Measurements from ENCODE around the gene GLS. TPM values are rescaled to one million over a fixed set of nuclear protein-coding genes. Genes with fewer than 3 reads are reported as not detected.
A peak's percentile ranks its signal among the peaks of the same experiment; 100 is the strongest.

GLS gene
- total RNA-seq, 1 donor from 2014 or later: 160 TPM

DNA sequence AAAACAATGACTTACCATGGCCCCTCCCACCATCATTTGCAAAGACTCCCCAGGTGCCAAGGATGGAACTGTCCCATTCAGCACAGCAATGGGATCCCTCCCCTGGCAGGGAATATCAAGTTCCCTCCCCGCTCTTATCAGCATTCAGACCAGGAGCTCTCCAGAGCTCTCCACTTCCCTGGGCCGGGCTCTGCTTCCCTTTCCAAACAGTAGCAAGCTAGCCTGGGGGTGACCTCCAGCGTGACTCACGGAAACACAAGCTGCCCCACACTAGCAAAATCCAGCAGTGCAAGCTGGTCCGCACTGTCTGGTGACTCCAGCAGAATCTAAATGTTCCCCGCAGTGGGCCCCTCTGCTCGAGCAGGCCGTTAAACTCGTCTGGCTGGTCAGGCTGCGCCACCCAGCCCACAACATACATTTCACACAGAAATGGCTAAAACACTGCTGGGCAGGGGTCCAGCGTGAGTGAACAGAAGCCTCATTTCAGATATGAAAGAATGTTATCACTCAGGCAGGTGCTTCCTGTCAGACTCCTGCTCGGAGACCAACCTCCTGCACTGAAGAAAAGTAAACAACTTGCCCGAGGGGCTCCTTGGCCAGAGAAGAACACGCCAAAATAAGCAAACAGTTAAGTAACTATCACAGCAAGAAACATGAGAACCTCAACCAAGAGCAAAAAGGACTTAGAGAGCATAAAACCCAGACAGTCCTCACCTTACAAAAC is 99.4 kb downstream of the GLS start:
- peaks cover 80% of the 10 kb centered on the region for H3K36me3 Mint-ChIP-seq
- H3K27ac Mint-ChIP-seq: peak overlapping the region; percentile 95
- H3K4me3 Mint-ChIP-seq: peak overlapping the region; percentile 78
- DNase-seq (ENCODE audit: extremely low spot score, unreplicated experiment): peak; percentile 79
- peaks cover 21% of the 10 kb centered on the region for H3K4me1 Mint-ChIP-seq (ENCODE audit: unreplicated experiment)
- TF ChIP-seq, protein P1, sequence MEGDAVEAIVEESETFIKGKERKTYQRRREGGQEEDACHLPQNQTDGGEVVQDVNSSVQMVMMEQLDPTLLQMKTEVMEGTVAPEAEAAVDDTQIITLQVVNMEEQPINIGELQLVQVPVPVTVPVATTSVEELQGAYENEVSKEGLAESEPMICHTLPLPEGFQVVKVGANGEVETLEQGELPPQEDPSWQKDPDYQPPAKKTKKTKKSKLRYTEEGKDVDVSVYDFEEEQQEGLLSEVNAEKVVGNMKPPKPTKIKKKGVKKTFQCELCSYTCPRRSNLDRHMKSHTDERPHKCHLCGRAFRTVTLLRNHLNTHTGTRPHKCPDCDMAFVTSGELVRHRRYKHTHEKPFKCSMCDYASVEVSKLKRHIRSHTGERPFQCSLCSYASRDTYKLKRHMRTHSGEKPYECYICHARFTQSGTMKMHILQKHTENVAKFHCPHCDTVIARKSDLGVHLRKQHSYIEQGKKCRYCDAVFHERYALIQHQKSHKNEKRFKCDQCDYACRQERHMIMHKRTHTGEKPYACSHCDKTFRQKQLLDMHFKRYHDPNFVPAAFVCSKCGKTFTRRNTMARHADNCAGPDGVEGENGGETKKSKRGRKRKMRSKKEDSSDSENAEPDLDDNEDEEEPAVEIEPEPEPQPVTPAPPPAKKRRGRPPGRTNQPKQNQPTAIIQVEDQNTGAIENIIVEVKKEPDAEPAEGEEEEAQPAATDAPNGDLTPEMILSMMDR (conservative IDR thresholded peaks at IDR 0.05): no peak
- H3K9me3 Mint-ChIP-seq: no peaks in the 10 kb centered on the region
- H3K27me3 Mint-ChIP-seq: no peaks in the 10 kb centered on the region

DNA sequence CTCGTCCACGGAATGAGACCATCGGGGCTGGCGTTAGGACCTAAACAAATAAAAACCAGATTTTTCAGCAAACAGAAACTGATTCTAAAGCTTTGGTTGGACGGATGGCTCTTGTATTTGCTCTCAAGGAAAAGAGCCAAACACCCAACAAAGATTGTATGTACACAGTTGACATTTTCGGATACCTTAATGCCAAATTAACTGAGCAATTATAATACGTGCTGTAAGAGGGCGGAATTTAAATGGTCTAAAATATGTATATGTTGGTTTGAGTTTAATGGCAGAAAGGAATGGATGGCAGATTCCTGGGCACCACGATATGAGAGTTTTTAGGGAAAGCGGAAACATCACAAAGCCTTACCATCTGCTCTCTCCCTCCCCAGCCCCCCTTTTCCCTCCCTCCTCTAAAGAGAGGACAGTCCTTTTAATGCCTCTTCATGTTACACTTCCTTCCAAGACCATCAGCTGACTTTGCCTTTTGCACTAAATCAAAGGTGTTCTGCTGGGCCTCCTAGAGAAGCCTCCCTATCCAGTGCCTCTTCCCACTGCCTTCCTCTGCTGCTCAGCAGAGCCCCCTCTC is 100.1 kb downstream of the GLS start:
- Mint-ChIP-seq H3K9me3 (no peaks in the 10 kb centered on the region), H3K27ac (peak overlapping the region; percentile 95), H3K27me3 (no peaks in the 10 kb centered on the region), H3K36me3 (peaks cover 79% of the 10 kb centered on the region), H3K4me1 (ENCODE audit: unreplicated experiment) (peaks cover 21% of the 10 kb centered on the region), H3K4me3 (peak overlapping the region; percentile 78)
- no peak for DNase-seq (ENCODE audit: extremely low spot score, unreplicated experiment)
- TF ChIP-seq, protein P1 (conservative IDR thresholded peaks at IDR 0.05): no peak

DNA sequence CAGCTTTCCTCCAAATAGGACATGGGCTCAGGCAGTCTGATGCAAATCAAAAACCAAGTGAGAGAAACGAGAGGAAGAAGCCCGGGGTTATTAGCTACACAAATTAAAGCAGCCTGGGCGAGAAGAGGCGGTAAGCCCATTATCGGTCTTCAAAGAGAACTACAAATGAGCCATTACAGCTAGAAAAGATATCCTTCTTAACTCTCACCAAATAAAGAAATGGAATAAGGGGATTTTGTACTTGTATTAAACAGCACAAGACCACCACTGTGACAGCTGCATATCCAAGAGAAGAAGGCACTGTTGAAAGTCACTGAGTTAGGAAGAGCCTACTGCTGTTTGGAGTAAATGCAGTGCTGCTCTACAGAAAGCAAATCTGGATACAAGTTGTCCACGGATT is 100.7 kb downstream of the GLS start:
- TF ChIP-seq, protein P1 (conservative IDR thresholded peaks at IDR 0.05): no peak
- DNase-seq (ENCODE audit: extremely low spot score, unreplicated experiment): no peak
- no peaks in the 10 kb centered on the region for H3K9me3 Mint-ChIP-seq
- peak overlapping the region; percentile 95 for H3K27ac Mint-ChIP-seq
- no peaks in the 10 kb centered on the region for H3K27me3 Mint-ChIP-seq
- peaks cover 78% of the 10 kb centered on the region for H3K36me3 Mint-ChIP-seq
- H3K4me3 Mint-ChIP-seq: peak overlapping the region; percentile 40
- peaks cover 21% of the 10 kb centered on the region for H3K4me1 Mint-ChIP-seq (ENCODE audit: unreplicated experiment)

DNA sequence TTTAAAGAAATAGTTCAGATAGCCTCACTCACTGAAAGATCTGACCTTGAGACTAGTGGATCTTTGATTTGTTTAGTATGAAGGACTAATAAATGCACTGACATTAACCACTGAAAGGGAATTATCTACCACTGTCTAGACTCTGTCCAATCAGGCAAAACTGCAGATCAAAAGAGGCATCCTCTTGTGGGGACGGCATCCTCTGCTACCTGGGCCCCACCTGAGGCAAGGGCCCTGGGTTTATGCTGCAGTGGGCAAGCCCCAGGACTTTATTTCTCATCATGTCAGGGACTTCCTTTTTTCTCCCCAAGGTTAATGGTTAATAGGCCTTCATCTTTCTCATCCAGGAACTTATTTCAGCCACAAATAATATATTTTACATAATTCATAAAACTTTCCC is 101.1 kb downstream of the GLS start:
- no peak for DNase-seq (ENCODE audit: extremely low spot score, unreplicated experiment)
- Mint-ChIP-seq H3K9me3 (no peaks in the 10 kb centered on the region), H3K27ac (no peak overlapping the region), H3K27me3 (no peaks in the 10 kb centered on the region), H3K4me3 (no peak overlapping the region), H3K4me1 (ENCODE audit: unreplicated experiment) (peaks cover 21% of the 10 kb centered on the region), H3K36me3 (peaks cover 75% of the 10 kb centered on the region)
- TF ChIP-seq, protein P1 (conservative IDR thresholded peaks at IDR 0.05): no peak

DNA sequence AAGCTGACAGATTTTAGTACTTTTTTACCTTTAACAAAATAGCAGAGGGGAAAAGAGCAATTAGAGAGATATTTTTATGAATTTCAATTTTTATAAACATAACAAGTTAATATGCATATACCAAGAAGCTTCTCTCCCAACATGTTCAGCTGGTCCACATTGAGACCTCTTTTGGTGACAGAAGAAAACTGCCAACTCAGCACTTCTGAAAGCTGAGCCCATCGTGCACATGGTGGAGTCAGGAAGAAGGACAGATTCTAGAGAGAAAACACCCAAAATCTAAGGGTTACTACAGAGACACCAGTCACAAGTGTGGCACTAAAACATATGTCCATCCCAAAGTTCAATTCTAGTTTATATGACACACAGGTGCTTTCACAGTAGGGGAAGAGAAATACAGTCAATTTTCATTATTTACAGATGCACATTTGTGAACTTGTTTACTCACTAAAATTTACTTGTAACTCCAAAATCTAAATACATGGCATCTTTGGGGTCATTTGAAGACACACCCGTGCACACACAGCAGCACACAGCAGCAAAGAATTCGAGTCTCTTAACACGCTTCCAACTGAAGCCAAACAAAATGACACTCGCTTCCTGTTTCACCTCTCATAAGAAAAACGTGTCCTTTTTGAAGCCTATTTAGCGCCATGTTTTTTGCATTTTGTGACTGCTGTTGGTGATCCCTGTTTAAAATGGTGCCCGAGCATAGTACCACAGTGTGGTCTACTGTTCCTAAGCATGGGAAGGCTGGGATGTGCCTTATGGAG is 101.8 kb downstream of the GLS start:
- Mint-ChIP-seq H3K4me3 (no peak overlapping the region), H3K4me1 (ENCODE audit: unreplicated experiment) (peaks cover 21% of the 10 kb centered on the region), H3K27me3 (no peaks in the 10 kb centered on the region), H3K27ac (peak overlapping the region; percentile 55), H3K9me3 (no peaks in the 10 kb centered on the region), H3K36me3 (peaks cover 77% of the 10 kb centered on the region)
- DNase-seq (ENCODE audit: extremely low spot score, unreplicated experiment): no peak
- TF ChIP-seq, protein P1 (conservative IDR thresholded peaks at IDR 0.05): no peak
